ENCODE data around the gene CCDC60.

DNA sequence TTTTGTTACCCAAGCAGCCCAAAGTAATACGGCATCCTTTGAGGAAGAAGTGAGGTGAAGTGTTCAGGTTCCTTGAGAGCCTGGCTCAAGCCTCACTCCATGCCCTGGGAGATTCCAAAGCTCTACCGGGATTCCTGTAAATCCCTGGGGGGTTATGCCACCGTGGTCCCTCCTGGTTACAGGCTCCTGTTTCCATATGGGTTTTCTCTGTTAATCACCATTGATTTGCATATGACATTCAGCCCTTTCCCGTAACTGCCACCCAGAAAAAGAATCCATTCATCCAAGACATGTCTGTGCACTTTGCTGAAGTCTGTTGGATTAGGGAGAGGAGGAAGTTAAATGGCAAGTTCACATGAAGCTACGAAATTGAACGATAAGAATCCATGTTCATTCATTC lies 27.9 kb upstream of the CCDC60 start:
- TF ChIP-seq EZH2 (IDR thresholded peaks at IDR 0.05; ENCODE audit: borderline replicate concordance, control insufficient read depth, low read depth, low read length) (no peak), ZNF24 (IDR thresholded peaks at IDR 0.05) (no peak), POLR2A (IDR thresholded peaks at IDR 0.05; ENCODE audit: low read depth, low read length) (no peak), KDM1A (IDR thresholded peaks at IDR 0.05; ENCODE audit: borderline replicate concordance) (no peak), ZZZ3 (IDR thresholded peaks at IDR 0.05; ENCODE audit: control insufficient read depth, insufficient read length, low read depth) (no peak), NFIC (IDR thresholded peaks at IDR 0.05; ENCODE audit: low read depth, low read length) (no peak), ESRRA (IDR thresholded peaks at IDR 0.05; ENCODE audit: low read length) (no peak), CHD2 (IDR thresholded peaks at IDR 0.05; ENCODE audit: borderline replicate concordance, low read depth, low read length) (no peak)
- TF ChIP-seq, protein P1, sequence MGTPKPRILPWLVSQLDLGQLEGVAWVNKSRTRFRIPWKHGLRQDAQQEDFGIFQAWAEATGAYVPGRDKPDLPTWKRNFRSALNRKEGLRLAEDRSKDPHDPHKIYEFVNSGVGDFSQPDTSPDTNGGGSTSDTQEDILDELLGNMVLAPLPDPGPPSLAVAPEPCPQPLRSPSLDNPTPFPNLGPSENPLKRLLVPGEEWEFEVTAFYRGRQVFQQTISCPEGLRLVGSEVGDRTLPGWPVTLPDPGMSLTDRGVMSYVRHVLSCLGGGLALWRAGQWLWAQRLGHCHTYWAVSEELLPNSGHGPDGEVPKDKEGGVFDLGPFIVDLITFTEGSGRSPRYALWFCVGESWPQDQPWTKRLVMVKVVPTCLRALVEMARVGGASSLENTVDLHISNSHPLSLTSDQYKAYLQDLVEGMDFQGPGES (IDR thresholded peaks at IDR 0.05), result no peak
- TF ChIP-seq, protein P2, sequence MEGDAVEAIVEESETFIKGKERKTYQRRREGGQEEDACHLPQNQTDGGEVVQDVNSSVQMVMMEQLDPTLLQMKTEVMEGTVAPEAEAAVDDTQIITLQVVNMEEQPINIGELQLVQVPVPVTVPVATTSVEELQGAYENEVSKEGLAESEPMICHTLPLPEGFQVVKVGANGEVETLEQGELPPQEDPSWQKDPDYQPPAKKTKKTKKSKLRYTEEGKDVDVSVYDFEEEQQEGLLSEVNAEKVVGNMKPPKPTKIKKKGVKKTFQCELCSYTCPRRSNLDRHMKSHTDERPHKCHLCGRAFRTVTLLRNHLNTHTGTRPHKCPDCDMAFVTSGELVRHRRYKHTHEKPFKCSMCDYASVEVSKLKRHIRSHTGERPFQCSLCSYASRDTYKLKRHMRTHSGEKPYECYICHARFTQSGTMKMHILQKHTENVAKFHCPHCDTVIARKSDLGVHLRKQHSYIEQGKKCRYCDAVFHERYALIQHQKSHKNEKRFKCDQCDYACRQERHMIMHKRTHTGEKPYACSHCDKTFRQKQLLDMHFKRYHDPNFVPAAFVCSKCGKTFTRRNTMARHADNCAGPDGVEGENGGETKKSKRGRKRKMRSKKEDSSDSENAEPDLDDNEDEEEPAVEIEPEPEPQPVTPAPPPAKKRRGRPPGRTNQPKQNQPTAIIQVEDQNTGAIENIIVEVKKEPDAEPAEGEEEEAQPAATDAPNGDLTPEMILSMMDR (IDR thresholded peaks at IDR 0.05 in 2 of 3, conservative IDR thresholded peaks at IDR 0.05 in 1 of 3; ENCODE audit: control insufficient read depth in 2 of 3, extremely low read depth in 1 of 3, insufficient read depth in 1 of 3, low read depth in 3 of 3, low read length in 3 of 3), result no peak
- TF ChIP-seq, protein P3, sequence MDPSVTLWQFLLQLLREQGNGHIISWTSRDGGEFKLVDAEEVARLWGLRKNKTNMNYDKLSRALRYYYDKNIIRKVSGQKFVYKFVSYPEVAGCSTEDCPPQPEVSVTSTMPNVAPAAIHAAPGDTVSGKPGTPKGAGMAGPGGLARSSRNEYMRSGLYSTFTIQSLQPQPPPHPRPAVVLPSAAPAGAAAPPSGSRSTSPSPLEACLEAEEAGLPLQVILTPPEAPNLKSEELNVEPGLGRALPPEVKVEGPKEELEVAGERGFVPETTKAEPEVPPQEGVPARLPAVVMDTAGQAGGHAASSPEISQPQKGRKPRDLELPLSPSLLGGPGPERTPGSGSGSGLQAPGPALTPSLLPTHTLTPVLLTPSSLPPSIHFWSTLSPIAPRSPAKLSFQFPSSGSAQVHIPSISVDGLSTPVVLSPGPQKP (IDR thresholded peaks at IDR 0.05; ENCODE audit: low read depth, low read length), result no peak

Measured in GM12878 (cell line).